HG03175 (cell line): Measurements from ENCODE around the gene AKR7A3.
"Not testable (repeated sequence)": the region's sequence is repeated elsewhere in the genome, so short reads cannot be mapped to it uniquely, and the experiment has no call there.

Source experiments
- ATAC-seq: cut with Tn5 transposase; IDR thresholded peaks from one replicate; pipeline ENCODE4 v1.9.1; 2021; ENCODE audit warnings: mild to moderate bottlenecking, moderate library complexity; ENCODE audit not compliant: unreplicated experiment

The AKR7A3 gene

DNA sequence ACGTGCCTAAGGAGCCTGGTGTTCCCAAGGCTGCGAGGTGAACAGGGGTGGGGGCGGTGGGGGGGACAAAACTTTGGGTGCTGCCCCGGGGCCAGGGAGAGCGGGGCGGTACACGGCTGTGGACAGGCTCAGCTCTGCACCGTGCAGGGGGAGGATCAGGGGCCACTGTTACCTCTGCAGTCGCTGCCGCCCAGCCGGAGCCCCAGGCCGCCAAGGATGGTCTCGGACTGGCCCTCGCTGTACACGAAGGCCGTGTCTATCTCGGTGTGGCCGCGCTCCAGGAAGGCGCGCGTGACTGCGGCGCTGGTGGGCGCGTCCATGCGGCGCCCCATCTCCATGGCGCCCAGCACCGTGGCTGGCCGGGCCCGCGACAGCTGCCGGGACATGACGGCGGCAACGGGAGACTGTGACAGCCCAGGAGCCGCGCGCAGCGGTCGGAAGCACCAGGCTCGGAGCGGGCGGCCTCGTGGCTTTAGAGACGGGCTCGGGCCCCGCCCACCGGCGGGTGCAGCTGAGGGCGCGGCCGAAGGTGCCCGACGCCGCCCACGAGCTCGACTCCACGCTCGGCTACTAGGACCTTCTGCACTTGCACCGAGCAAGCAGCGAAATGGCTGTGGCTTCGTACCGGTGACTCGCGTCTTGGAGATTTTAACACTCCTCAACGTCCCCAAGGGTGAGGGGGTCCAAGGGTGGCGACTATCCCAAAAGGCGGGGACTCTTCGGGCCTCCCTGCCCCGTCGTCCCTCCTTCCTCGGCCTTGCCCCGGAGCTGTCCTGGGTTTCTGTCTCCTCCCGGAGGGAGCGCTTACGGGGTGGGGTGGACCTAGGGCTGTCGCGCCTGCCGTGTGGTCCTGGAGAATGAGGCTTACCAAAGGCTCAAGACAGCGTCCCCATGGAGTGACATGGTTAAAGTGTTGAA is at the start of gene AKR7A3:
Gene AKR7A3 (minus strand): TSS at position 447 of the 918 bp plus-strand sequence. CDS start 61 bp downstream, at position 386.
- ATAC-seq, result not testable (repeated sequence)

DNA sequence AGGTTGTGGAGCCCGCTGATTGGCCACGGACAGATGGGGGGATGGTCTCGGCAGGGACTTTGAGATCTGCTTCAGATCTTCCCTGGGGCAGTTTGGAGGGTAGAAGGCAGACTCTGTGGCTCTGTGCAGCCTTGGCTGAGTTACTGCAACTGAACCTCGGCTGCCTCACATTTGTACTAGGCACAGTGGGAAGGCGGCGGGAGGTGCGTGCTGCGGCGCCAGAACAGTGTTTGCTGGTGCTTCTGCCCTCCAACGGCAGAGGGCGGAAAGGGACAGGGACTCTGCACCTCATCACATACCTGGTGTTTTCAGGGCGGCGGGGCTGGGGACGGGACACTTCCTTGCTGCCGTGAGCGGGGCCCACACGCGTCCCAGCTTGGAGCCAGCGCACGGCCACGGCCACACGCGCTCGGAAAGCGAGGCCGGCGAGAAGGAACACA is 49.8 kb upstream of the AKR7A3 start:
- ATAC-seq, result no peak

- no peak for ATAC-seq
Measured at GRCh38 chr1:19337289-19337688, 48.7 kb upstream of the AKR7A3 start.

DNA sequence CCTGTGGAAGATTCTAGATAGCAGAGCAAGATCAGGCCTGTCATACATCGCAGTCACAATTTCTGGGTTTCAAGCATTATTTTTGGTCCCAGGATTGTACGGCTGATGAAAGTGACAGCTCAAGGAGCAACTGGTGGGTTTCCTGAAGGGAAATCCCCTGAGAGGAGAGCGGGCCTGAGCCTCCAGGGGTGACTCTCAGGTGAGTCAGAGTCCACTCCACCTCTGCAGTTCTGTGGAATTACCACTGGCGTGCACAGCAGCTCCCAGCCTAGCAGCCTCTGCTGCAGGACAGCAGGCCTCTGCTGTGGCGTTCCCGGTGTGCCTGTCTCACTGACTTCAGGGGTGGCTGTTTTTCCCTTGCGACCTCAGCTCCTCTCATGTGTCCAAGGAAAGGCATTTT is 48.0 kb upstream of the AKR7A3 start:
- ATAC-seq, result no peak

DNA sequence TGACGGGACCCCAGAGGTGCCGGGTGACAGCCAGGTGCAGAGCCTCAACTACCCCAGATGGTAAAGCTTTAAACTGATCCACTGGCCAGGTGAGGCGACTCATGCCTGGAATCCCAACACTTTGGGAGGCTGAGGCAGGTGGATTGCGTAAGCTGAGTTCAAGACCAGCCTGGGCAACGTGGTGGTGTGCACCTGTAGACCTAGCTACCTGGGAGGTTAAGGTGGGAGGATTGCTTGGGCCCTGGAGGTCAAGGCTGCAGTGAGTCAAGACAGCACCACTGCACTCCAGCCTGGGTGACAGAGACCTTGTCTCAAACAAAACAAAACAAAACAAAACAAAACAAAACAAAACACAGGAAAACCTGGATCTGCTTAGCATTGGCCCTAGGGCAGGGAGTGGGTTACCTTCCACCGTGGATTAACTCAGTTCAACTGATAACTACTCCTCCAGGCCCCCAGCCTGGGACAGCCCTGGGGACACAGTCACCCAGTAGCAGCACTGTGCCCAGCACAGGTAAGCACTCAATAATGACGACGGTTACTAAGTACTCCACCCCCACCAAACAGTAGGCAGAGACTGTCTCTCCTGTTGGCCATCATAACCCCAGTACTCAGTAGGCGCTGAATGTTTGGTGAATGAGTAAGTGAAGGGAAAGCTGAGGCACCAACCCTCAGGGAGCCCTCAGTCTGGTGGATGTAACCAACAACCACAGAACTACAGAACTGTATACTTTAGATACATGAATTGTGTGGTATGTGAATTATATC is 45.2 kb upstream of the AKR7A3 start:
- no peak for ATAC-seq

- no peak for ATAC-seq
Measured at GRCh38 chr1:19332832-19333231, 44.3 kb upstream of the AKR7A3 start.

- ATAC-seq, result no peak
Measured at GRCh38 chr1:19331262-19331878, 42.8 kb upstream of the AKR7A3 start.

GRCh38 chr1:19330449-19331135 is 42.0 kb upstream of the AKR7A3 start:
- ATAC-seq, result no peak

- no peak for ATAC-seq
Measured at GRCh38 chr1:19329611-19330010, 41.0 kb upstream of the AKR7A3 start.

DNA sequence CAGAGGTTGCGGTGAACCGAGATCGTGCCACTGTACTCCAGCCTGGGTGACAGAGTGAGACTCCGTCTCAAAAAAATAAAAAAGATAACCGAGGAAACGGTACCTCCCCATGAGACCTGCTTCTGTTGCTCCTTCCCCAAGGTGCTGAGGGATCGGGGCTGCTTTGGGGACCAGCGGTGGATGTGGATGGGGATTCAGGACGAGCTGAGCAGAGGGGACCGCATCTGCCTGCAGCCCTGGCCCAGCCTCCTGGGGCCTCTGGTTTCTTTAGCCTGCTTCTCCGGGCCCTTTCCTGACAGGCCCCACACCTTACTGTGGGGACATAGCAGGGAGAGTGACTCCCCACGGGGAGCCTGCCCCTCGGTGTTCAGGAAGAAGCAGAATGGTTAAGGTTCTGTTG is 40.6 kb upstream of the AKR7A3 start:
- no peak for ATAC-seq

- ATAC-seq, result no peak
Measured at GRCh38 chr1:19328486-19328885, 39.9 kb upstream of the AKR7A3 start.

- no peak for ATAC-seq
Measured at GRCh38 chr1:19327736-19328135, 39.2 kb upstream of the AKR7A3 start.

DNA sequence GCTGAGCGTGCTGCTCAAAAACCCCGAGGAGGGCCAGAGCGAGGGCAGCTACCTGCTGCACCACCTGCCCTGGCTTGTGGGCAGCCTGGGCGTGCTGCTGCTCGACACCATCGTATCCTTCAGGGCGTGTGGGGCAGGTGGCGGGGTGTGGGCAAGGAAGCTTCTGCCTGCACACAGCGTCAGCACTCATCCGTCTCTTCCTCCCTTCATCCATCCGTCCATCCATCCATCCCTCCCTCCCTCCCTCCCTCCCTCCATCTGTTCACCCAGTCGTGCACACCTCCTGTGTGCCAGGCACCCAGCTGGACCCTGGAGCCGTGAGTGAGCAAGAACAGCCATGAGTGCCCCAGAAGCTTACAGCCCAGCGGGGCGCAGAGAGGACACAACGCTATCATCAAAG is 38.7 kb upstream of the AKR7A3 start:
- no peak for ATAC-seq

DNA sequence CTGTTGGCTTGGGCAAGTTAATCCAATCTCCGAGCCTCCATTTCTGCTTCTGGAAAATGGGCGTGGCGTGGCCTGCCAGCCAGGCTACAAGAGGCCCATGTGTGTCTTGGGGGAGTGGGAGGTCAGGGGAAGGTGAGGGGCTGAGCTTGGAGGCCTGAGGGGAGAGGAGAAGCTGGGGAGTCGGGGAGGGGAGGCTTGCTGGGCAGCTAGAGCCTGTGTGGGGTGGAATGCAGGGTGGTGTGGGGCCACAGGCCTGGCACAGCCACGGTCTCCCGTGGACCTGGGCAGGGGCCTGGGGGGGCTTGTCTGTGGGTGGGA is 38.1 kb upstream of the AKR7A3 start:
- ATAC-seq, result no peak

DNA sequence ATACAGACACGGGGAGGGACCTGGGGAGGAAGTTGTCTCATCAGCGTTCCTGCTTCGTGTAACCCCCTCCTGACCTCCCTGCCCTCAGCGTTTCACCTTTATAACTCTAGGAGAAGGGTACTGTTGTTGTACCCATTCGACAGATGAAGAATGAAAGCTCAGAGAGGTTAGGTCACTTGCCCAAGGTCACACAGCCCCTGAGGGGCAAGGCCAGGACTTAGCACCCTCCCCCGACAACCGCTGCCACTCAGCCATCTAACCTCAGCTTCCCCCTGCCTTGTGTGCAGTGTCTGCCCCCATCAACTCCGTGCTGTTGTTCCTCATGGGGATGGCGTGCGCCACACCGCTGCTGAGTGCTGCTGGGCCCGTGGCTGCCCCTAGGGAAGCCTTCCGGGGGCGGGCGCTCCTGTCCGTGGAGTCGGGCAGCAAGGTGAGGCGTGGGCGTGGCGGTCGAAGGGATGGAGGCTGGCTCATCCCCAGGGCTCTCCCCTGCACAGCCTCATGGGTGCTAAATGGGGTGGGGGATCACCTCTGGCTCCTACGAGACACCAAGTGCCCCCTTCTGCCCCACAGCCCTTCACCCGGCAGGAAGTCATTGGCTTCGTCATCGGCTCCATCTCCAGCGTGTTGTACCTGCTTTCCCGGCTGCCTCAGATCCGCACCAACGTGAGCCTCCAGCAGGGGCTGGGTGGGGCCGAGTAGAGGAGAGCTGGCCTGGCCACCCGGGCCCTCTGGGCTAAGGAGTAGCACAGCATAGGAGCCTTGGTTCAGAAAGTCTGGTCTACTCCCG is 37.6 kb upstream of the AKR7A3 start:
- ATAC-seq, result no peak

DNA sequence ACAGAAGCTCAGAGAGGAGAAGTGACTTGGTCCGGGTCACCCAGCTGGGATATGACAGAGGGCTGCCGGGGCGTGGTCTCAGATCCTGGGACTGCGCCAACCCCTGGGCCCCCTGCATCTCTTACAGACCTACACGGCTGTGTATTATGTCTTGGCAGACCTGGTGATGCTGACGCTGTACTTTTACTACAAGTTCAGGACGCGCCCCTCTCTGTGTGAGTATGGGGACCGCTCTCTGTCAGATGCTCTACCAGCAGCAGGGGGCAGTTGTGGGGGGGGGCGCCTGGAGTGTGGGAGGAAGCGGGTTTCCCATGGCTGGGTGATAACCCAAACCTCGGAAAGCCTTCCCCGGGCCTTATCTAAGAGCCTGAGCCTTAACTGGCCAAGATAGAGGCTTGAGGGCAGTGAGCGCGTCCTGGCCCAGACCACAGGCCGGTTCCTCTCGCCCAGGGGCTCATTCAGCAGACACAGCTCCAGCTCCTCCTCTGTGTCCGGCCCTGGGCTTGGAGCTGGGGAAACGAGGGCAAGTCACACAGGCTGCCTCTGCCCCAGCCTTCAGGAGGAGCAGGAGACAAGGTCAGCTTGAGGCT is 36.9 kb upstream of the AKR7A3 start:
- ATAC-seq, result no peak

GRCh38 chr1:19324665-19324990 is 36.1 kb upstream of the AKR7A3 start:
- no peak for ATAC-seq

- no peak for ATAC-seq
Measured at GRCh38 chr1:19323987-19324664, 35.6 kb upstream of the AKR7A3 start.

DNA sequence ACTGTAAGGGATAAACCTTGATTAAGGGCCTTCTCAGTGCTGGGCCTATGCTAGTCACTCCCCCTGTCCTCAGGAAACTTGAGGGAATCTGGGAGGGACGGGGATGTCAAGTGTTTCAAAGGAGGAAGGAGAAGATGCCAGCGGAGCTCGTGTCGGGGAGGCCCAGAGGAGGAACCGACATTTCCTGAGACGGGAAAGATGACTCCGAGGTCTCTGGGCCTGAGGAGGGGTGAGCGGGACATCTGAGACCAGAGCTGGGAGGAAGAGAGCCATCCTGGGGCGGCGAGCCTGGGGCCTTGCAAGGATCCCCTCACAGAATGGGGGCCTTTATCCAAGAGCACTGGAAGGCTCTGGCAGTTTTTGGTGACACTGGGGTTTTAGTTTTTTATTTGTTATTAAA is 33.9 kb upstream of the AKR7A3 start:
- no peak for ATAC-seq
